CD4-positive, alpha-beta T cell (primary cell): Measurements from ENCODE around the gene PDZD8. TPM values are rescaled to one million over a fixed set of nuclear protein-coding genes. Genes with fewer than 3 reads are reported as not detected.
"Not testable (repeated sequence)": the region's sequence is repeated elsewhere in the genome, so short reads cannot be mapped to it uniquely, and the experiment has no call there.

ENCODE experiments used
- ATAC-seq: fragments of 200-7000 bp; cut with Tn5 transposase; one replicate; pipeline ENCODE4 v1.10.0; 2022; ENCODE audit warnings: mild to moderate bottlenecking; ENCODE audit not compliant: poor library complexity
- CTCF ChIA-PET: fragments of 350-600 bp; sonication (Branson Sonifier 250); formaldehyde crosslinking; loops from one replicate; lab custom pipeline; 2021; ENCODE audit warnings: antibody characterized with exemption, inconsistent platforms; lab: Charles Lee
- POLR2A ChIA-PET: fragments of 350-600 bp; sonication (Branson Sonifier 250); formaldehyde crosslinking; loops from one replicate; lab custom pipeline; 2021; ENCODE audit warnings: antibody characterized with exemption, inconsistent platforms; lab: Charles Lee
- DNase-seq, 14 experiments: peaks; one replicate each; pipeline ENCODE4 v3.0.0-alpha.2; 2013 to 2020; ENCODE audit warnings: mixed read lengths in 2 of 14
- H3K27ac ChIP-seq, 2 donors: one replicate each; pipeline versions ENCODE4 v1.5.1 to v1.7.0; 2013; ENCODE audit warnings: low read length in 2 of 2, low read depth in 1 of 2, mild to moderate bottlenecking in 1 of 2
- H3K27me3 ChIP-seq, 2 experiments: 1 replicate in 1 of 2; 2 replicates in 1 of 2; pipeline versions ENCODE4 v1.6.1 to v1.7.0; 2013; ENCODE audit warnings: low read length in 2 of 2, control low read depth in 1 of 2, mild to moderate bottlenecking in 1 of 2, moderate library complexity in 1 of 2; ENCODE audit not compliant: insufficient read depth in 2 of 2, control insufficient read depth in 1 of 2
- H3K36me3 ChIP-seq: one replicate; pipeline ENCODE4 v1.6.1; 2013; ENCODE audit warnings: low read length, control low read depth; ENCODE audit not compliant: insufficient read depth
- H3K4me1 ChIP-seq: one replicate; pipeline ENCODE4 v1.6.1; 2013; ENCODE audit warnings: low read length, control low read depth; ENCODE audit not compliant: insufficient read depth
- H3K4me3 ChIP-seq: one replicate; pipeline ENCODE4 v1.5.1; 2013; ENCODE audit warnings: mild to moderate bottlenecking, low read length, moderate library complexity
- H3K9me3 ChIP-seq, 2 experiments: 1 replicate in 1 of 2; 2 replicates in 1 of 2; pipeline versions ENCODE4 v1.6.1 to v1.7.0; 2013; ENCODE audit warnings: low read length in 2 of 2, mild to moderate bottlenecking in 2 of 2, control low read depth in 1 of 2, moderate library complexity in 1 of 2; ENCODE audit not compliant: control insufficient read depth in 1 of 2, insufficient read depth in 1 of 2
- H3K27ac Mint-ChIP-seq: one replicate; pipeline ENCODE4 v1.8.0; 2020; ENCODE audit warnings: mixed read lengths
- H3K27me3 Mint-ChIP-seq: one replicate; pipeline ENCODE4 v1.8.0; 2021; ENCODE audit warnings: mixed read lengths
- H3K36me3 Mint-ChIP-seq: one replicate; pipeline ENCODE4 v1.8.0; 2021; ENCODE audit warnings: low read depth, mixed read lengths
- H3K4me1 Mint-ChIP-seq: one replicate; pipeline ENCODE4 v1.8.0; 2021; ENCODE audit warnings: low read depth, mixed read lengths
- H3K4me3 Mint-ChIP-seq: one replicate; pipeline ENCODE4 v1.8.0; 2020; ENCODE audit warnings: mild to moderate bottlenecking, mixed read lengths
- H3K9me3 Mint-ChIP-seq: one replicate; pipeline ENCODE4 v1.8.0; 2020; ENCODE audit warnings: mixed read lengths
- intact Hi-C, 2 experiments: fragments of 100-400 bp; cut with DNase I in 1 of 2; cut with micrococcal nuclease in 1 of 2; formaldehyde crosslinking; loops; one replicate each; pipeline versions ENCODE4 v1.15.1 to v1.9.0; 2023 to 2025; cut with DNase I, micrococcal nuclease
- total RNA-seq, 174 experiments: library from RNA in 2 of 174; stranded (reverse) in 2 of 174; gene quantifications; one replicate each; pipeline ENCODE4 v1.2.3 and lab custom pipeline; 2021 to 2026
- TF ChIP-seq, protein P1 (sequence below): fragments of 200-600 bp; IDR thresholded peaks from one replicate; pipeline ENCODE4 v1.8.0; 2022; ENCODE audit warnings: antibody characterized with exemption, mild to moderate bottlenecking

PDZD8 gene
- total RNA-seq, 2 experiments from 2014 or later, result 25.2 to 31.1 TPM

DNA sequence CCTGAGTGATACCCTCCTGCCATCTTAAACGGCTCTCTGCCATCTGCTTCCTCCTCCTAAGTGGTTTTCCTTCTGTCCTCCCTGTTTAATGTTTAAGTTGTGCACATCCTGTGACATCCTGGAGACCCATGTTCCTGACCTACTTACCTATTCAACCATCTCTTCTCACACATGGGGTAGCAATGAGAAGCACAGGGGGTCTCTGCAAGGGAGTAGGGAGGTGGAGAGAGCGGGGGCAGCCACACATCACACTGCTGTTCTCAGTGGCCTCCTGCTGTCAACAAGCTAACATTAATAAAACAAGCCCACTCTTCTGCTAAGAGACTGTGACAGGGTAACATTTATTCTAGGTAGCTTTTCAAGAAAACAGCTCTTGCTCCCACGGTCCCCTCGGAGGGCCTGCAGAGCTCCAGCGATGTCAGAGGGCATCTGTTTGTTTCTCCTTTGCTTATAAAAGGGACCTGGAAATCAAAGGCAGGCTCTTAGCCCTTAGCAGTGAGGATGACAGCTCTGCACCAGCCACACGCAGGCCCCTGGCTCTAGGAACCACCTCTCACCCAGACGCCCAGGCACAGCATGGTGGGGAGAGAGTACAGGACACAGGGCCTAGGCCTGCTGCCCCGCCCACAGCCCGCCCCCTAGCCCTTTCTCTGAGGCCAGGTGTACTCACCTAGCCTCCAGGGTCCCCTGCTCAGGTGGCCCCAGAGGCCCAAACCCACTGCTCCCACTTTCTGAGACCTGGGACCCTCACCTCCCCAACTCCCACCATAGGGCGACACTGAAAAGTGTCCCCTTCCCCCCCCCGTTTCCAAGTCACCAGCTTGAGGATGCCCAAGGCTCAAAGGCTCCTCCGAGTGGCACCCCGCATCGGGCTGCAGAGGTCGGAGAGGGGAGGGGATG lies 135.3 kb downstream of the PDZD8 start:
- CTCF ChIA-PET, result no interaction called here
- H3K27me3 Mint-ChIP-seq, result peaks cover 56% of the 10 kb centered on the region
- no peaks in the 10 kb centered on the region for H3K36me3 Mint-ChIP-seq
- ATAC-seq, result no peak
- peaks cover 17 to 25% of the 10 kb centered on the region in 2 experiments for H3K27me3 ChIP-seq
- peaks cover 0 to 9% of the 10 kb centered on the region in 2 experiments for H3K9me3 ChIP-seq
- intact Hi-C loops, result no loop called here
- H3K4me1 ChIP-seq, result peaks cover 2% of the 10 kb centered on the region
- H3K4me3 ChIP-seq, result no peak overlapping the region
- no peak for DNase-seq
- TF ChIP-seq, protein P1, sequence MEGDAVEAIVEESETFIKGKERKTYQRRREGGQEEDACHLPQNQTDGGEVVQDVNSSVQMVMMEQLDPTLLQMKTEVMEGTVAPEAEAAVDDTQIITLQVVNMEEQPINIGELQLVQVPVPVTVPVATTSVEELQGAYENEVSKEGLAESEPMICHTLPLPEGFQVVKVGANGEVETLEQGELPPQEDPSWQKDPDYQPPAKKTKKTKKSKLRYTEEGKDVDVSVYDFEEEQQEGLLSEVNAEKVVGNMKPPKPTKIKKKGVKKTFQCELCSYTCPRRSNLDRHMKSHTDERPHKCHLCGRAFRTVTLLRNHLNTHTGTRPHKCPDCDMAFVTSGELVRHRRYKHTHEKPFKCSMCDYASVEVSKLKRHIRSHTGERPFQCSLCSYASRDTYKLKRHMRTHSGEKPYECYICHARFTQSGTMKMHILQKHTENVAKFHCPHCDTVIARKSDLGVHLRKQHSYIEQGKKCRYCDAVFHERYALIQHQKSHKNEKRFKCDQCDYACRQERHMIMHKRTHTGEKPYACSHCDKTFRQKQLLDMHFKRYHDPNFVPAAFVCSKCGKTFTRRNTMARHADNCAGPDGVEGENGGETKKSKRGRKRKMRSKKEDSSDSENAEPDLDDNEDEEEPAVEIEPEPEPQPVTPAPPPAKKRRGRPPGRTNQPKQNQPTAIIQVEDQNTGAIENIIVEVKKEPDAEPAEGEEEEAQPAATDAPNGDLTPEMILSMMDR, result no peak
- no peaks in the 10 kb centered on the region for H3K9me3 Mint-ChIP-seq
- no peaks in the 10 kb centered on the region for H3K36me3 ChIP-seq
- no peak overlapping the region for H3K27ac ChIP-seq
- POLR2A ChIA-PET, result no interaction called here
- peak overlapping the region; percentile 37 for H3K4me3 Mint-ChIP-seq
- no peak overlapping the region for H3K27ac Mint-ChIP-seq
- H3K4me1 Mint-ChIP-seq, result peaks cover 4% of the 10 kb centered on the region

DNA sequence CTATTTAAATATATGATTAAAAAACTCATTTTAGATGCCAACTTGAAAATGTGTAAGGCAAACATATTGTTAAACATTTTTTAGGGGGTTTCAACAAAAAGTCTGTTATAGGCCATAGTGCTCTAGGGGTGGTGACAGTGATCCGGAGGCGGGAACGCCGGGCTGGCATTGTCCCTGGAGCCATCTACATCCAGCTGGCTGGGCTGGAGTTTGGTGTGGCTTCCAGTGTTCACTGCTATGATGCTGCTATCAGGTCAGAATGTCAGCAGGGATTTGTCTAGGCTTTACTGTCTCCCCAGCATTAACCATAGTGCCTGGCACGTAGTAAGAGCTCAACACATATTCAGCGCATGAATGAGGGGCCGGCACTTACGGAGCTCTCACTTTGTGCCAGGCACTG lies 136.2 kb downstream of the PDZD8 start:
- Mint-ChIP-seq H3K4me1 (peaks cover 4% of the 10 kb centered on the region), H3K4me3 (no peak overlapping the region), H3K27me3 (peaks cover 47% of the 10 kb centered on the region), H3K36me3 (no peaks in the 10 kb centered on the region), H3K27ac (no peak overlapping the region), H3K9me3 (no peaks in the 10 kb centered on the region)
- DNase-seq, result no peak
- H3K27me3 ChIP-seq, result peaks cover 13 to 18% of the 10 kb centered on the region in 2 experiments
- no peak for ATAC-seq
- no peaks in the 10 kb centered on the region for H3K36me3 ChIP-seq
- H3K9me3 ChIP-seq, result peaks cover 0 to 9% of the 10 kb centered on the region in 2 experiments
- POLR2A ChIA-PET, result no interaction called here
- H3K4me1 ChIP-seq, result peaks cover 2% of the 10 kb centered on the region
- H3K27ac ChIP-seq, result no peak overlapping the region
- CTCF ChIA-PET, result no interaction called here
- no peak overlapping the region for H3K4me3 ChIP-seq
- intact Hi-C loops, result no loop called here
- TF ChIP-seq, protein P1, result no peak

DNA sequence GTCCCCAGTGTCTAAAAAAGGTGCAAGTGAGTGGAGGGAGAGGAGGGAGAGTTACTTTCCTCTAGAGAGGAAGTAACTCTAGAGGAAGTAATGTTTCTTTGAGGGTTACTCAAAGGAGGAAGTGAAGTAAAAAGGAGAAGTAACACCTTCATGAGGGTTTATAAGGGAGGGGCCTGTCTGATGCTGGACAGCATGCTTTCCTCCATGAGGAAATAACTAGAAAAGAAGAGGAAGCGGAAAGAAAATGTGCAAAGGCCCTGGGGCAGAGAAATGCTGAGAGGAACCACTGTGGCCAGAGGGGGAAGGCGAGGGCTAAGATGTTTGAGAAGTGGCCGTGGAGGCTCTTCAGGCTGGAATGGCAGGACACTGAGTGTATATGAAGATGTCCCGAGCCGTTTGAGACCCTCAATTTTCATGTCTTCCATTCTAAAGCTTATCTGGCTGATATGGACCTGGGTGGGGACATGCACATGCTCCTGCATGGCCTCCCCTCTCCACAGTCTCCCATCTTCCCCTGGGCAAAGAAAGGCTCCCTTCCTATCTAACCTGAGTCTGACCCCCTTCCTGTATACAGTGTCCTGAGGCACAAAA lies 137.7 kb downstream of the PDZD8 start:
- H3K4me3 Mint-ChIP-seq, result no peak overlapping the region
- Histone ChIP-seq H3K4me3 (no peak overlapping the region), H3K9me3 (peaks cover 0 to 9% of the 10 kb centered on the region in 2 experiments), H3K4me1 (peaks cover 2% of the 10 kb centered on the region), H3K27ac (no peak overlapping the region), H3K36me3 (no peaks in the 10 kb centered on the region), H3K27me3 (peaks cover 7 to 9% of the 10 kb centered on the region in 2 experiments)
- H3K27ac Mint-ChIP-seq, result no peak overlapping the region
- TF ChIP-seq, protein P1, result no peak
- CTCF ChIA-PET, result no interaction called here
- ATAC-seq, result no peak
- DNase-seq, result peak in 3 of 14 experiments; percentile 19 to 38 (median 26)
- H3K9me3 Mint-ChIP-seq, result no peaks in the 10 kb centered on the region
- H3K4me1 Mint-ChIP-seq, result peaks cover 4% of the 10 kb centered on the region
- intact Hi-C loops, result no loop called here
- peaks cover 32% of the 10 kb centered on the region for H3K27me3 Mint-ChIP-seq
- POLR2A ChIA-PET, result no interaction called here
- no peaks in the 10 kb centered on the region for H3K36me3 Mint-ChIP-seq

DNA sequence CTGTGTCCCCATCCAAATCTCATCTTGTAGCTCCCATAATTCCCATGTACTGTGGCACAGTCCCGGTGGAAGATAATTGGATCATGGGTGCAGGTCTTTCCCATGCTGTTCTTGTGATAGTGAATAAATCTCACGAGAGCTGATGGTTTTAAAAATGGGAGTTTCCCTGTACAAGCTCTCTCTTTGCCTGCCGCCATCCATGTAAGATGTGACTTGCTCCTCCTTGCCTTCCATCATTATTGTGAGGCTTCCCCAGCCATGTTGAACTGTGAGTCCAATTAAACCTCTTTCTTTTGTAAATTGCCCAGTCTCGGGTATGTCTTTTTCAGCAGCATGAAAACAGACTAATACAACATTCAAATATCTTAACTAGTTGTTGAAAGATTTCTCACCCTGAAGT lies 145.1 kb downstream of the PDZD8 start:
- ATAC-seq, intact Hi-C loops, POLR2A ChIA-PET, H3K36me3 Mint-ChIP-seq, H3K4me3 ChIP-seq, H3K4me1 ChIP-seq, H3K9me3 Mint-ChIP-seq, H3K36me3 ChIP-seq, H3K27ac Mint-ChIP-seq, H3K4me1 Mint-ChIP-seq, H3K4me3 Mint-ChIP-seq, H3K9me3 ChIP-seq, H3K27ac ChIP-seq, CTCF ChIA-PET, DNase-seq: not testable (repeated sequence)
- H3K27me3 ChIP-seq, result peaks cover 10 to 19% of the 10 kb centered on the region in 2 experiments
- peaks cover 40% of the 10 kb centered on the region for H3K27me3 Mint-ChIP-seq
